SK-N-SH treated with all-trans-retinoic acid at 6 μM for 48 hours (cell line): ENCODE data around the gene PCTP.

ENCODE experiments used
- ATAC-seq: fragments of 200-7000 bp; cut with Tn5 transposase; 3 replicates; pipeline ENCODE4 v1.9.1; 2020; ENCODE audit warnings: mild to moderate bottlenecking, moderate library complexity
- ARNTL ChIP-seq: fragments of 450-650 bp; formaldehyde crosslinking; IDR thresholded peaks from 2 replicates; pipeline ENCODE4 v1.5.0; 2020; ENCODE audit warnings: low read depth, mild to moderate bottlenecking, moderate library complexity, borderline replicate concordance
- BACH2 ChIP-seq: fragments of 250-450 bp; sonication (Bioruptor Pico); IDR thresholded peaks from 2 replicates; pipeline ENCODE4 v1.9.0; 2021; ENCODE audit warnings: mild to moderate bottlenecking, borderline replicate concordance
- CSDC2 ChIP-seq: fragments of 250-450 bp; sonication (Bioruptor Pico); IDR thresholded peaks from 2 replicates; pipeline ENCODE4 v1.5.0; 2020; ENCODE audit warnings: mild to moderate bottlenecking, moderate library complexity
- CSRNP3 ChIP-seq: fragments of 250-450 bp; sonication (Bioruptor Pico); IDR thresholded peaks from 2 replicates; pipeline ENCODE4 v1.5.1; 2021; ENCODE audit warnings: mild to moderate bottlenecking, moderate library complexity
- ESRRG ChIP-seq: fragments of 250-450 bp; sonication (Bioruptor Pico); IDR thresholded peaks from 2 replicates; pipeline ENCODE4 v1.6.1; 2021; ENCODE audit warnings: mild to moderate bottlenecking
- GLIS3 ChIP-seq: fragments of 250-450 bp; sonication (Bioruptor Pico); IDR thresholded peaks from 2 replicates; pipeline ENCODE4 v1.5.0; 2020; ENCODE audit warnings: mild to moderate bottlenecking, moderate library complexity
- OSR1 ChIP-seq: fragments of 250-450 bp; sonication (Bioruptor Pico); IDR thresholded peaks from 2 replicates; pipeline ENCODE4 v1.8.0; 2022; ENCODE audit warnings: moderate library complexity, mild to moderate bottlenecking, inconsistent platforms
- PPARA ChIP-seq: fragments of 250-450 bp; sonication (Bioruptor Pico); IDR thresholded peaks from 2 replicates; pipeline ENCODE4 v1.5.0; 2020; ENCODE audit warnings: mild to moderate bottlenecking, borderline replicate concordance
- RARB ChIP-seq: fragments of 250-450 bp; sonication (Bioruptor Pico); IDR thresholded peaks from 2 replicates; pipeline ENCODE4 v1.8.0; 2021; ENCODE audit warnings: mild to moderate bottlenecking, moderate library complexity
- SNAI2 ChIP-seq: fragments of 250-450 bp; sonication (Bioruptor Pico); IDR thresholded peaks from 2 replicates; pipeline ENCODE4 v1.5.0; 2020; ENCODE audit warnings: mild to moderate bottlenecking, moderate library complexity
- TCF4 ChIP-seq: fragments of 250-450 bp; sonication (Bioruptor Pico); IDR thresholded peaks from 2 replicates; pipeline ENCODE4 v1.8.0; 2021; ENCODE audit warnings: mild to moderate bottlenecking, moderate library complexity, borderline replicate concordance
- TOX ChIP-seq: fragments of 250-450 bp; sonication (Bioruptor Pico); IDR thresholded peaks from 2 replicates; pipeline ENCODE4 v1.8.0; 2021; ENCODE audit warnings: mild to moderate bottlenecking, moderate library complexity, borderline replicate concordance
- TSHZ2 ChIP-seq: fragments of 250-450 bp; sonication (Bioruptor Pico); IDR thresholded peaks from 2 replicates; pipeline ENCODE4 v1.5.0; 2020; ENCODE audit warnings: mild to moderate bottlenecking, moderate library complexity
- ZC3H10 ChIP-seq: fragments of 250-450 bp; sonication (Bioruptor Pico); IDR thresholded peaks from 2 replicates; pipeline ENCODE4 v1.5.1; 2021; ENCODE audit warnings: mild to moderate bottlenecking, moderate library complexity
- ZFP30 ChIP-seq: fragments of 450-650 bp; formaldehyde crosslinking; IDR thresholded peaks from 2 replicates; pipeline ENCODE4 v1.5.0; 2022; ENCODE audit warnings: mild to moderate bottlenecking, moderate library complexity
- ZNF565 ChIP-seq: fragments of 450-650 bp; formaldehyde crosslinking; conservative IDR thresholded peaks from 2 replicates; pipeline ENCODE4 v1.5.0; 2020; ENCODE audit warnings: low read depth, mild to moderate bottlenecking, moderate library complexity
- ZNF70 ChIP-seq: fragments of 450-650 bp; formaldehyde crosslinking; IDR thresholded peaks from 2 replicates; pipeline ENCODE4 v1.5.0; 2020; ENCODE audit warnings: mild to moderate bottlenecking, moderate library complexity
- ZNF8 ChIP-seq: fragments of 450-650 bp; formaldehyde crosslinking; IDR thresholded peaks from 2 replicates; pipeline ENCODE4 v1.5.0; 2020; ENCODE audit warnings: mild to moderate bottlenecking, moderate library complexity
- TF ChIP-seq, protein P1 (sequence below): fragments of 250-450 bp; sonication (Bioruptor Pico); IDR thresholded peaks from 2 replicates; pipeline ENCODE4 v1.8.0; 2021; ENCODE audit warnings: low read depth, mild to moderate bottlenecking, moderate library complexity, borderline replicate concordance
- TF ChIP-seq, protein P2 (sequence below): fragments of 250-450 bp; sonication (Bioruptor Pico); IDR thresholded peaks from 2 replicates; pipeline ENCODE4 v1.5.1; 2020; ENCODE audit warnings: low read depth, mild to moderate bottlenecking, moderate library complexity
- TF ChIP-seq, protein P3 (sequence below): fragments of 250-450 bp; sonication (Bioruptor Pico); IDR thresholded peaks from 2 replicates; pipeline ENCODE4 v1.8.0; 2020; ENCODE audit warnings: mild to moderate bottlenecking, moderate library complexity, borderline replicate concordance

PCTP gene

DNA sequence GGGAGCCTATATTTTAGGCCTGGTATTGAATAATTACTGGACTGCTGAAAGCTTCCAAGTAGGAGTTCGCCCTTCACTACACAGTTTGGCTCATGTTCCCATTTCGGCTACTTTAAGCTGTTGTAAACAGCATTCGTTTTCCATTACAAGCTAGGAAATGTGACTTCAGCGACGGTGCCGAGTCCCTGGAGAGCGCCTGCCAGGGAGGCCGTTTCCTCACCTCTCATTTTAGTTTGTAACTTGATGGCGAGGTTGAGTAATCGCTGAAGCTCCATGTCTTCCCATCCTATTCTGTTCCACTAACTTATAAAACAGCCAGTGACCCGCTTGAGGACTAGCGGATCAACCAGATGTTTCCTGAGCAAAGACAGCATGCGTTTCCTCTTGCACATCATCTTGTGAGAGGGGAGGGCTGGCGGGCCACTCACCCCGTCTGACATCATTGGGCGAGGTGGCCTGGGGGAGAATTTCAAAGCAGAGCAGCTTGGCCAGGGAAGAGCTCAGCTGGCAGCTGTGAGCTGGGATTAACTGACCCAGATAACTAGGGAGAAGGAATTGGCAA lies 32.9 kb downstream of the PCTP start:
- TF ChIP-seq OSR1 (CRISPR knock-in tag): no peak
- no peak for TF ChIP-seq ZNF565 (CRISPR knock-in tag)
- TF ChIP-seq ZNF8: no peak
- TF ChIP-seq, protein P1, sequence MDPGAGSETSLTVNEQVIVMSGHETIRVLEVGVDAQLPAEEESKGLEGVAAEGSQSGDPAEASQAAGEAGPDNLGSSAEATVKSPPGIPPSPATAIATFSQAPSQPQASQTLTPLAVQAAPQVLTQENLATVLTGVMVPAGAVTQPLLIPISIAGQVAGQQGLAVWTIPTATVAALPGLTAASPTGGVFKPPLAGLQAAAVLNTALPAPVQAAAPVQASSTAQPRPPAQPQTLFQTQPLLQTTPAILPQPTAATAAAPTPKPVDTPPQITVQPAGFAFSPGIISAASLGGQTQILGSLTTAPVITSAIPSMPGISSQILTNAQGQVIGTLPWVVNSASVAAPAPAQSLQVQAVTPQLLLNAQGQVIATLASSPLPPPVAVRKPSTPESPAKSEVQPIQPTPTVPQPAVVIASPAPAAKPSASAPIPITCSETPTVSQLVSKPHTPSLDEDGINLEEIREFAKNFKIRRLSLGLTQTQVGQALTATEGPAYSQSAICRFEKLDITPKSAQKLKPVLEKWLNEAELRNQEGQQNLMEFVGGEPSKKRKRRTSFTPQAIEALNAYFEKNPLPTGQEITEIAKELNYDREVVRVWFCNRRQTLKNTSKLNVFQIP (CRISPR knock-in tag): no peak
- no peak for TF ChIP-seq ZFP30 (CRISPR knock-in tag)
- no peak for TF ChIP-seq CSDC2 (CRISPR knock-in tag)
- no peak for TF ChIP-seq CSRNP3
- TF ChIP-seq PPARA (CRISPR knock-in tag): no peak
- TF ChIP-seq RARB (CRISPR knock-in tag): no peak
- TF ChIP-seq GLIS3 (CRISPR knock-in tag): no peak
- no peak for TF ChIP-seq TSHZ2 (CRISPR knock-in tag)
- TF ChIP-seq ZNF70: no peak
- TF ChIP-seq TCF4: no peak
- TF ChIP-seq, protein P2, sequence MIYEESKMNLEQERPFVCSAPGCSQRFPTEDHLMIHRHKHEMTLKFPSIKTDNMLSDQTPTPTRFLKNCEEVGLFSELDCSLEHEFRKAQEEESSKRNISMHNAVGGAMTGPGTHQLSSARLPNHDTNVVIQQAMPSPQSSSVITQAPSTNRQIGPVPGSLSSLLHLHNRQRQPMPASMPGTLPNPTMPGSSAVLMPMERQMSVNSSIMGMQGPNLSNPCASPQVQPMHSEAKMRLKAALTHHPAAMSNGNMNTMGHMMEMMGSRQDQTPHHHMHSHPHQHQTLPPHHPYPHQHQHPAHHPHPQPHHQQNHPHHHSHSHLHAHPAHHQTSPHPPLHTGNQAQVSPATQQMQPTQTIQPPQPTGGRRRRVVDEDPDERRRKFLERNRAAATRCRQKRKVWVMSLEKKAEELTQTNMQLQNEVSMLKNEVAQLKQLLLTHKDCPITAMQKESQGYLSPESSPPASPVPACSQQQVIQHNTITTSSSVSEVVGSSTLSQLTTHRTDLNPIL (CRISPR knock-in tag): no peak
- no peak for TF ChIP-seq ESRRG (CRISPR knock-in tag)
- no peak for TF ChIP-seq TOX (CRISPR knock-in tag)
- TF ChIP-seq, protein P3, sequence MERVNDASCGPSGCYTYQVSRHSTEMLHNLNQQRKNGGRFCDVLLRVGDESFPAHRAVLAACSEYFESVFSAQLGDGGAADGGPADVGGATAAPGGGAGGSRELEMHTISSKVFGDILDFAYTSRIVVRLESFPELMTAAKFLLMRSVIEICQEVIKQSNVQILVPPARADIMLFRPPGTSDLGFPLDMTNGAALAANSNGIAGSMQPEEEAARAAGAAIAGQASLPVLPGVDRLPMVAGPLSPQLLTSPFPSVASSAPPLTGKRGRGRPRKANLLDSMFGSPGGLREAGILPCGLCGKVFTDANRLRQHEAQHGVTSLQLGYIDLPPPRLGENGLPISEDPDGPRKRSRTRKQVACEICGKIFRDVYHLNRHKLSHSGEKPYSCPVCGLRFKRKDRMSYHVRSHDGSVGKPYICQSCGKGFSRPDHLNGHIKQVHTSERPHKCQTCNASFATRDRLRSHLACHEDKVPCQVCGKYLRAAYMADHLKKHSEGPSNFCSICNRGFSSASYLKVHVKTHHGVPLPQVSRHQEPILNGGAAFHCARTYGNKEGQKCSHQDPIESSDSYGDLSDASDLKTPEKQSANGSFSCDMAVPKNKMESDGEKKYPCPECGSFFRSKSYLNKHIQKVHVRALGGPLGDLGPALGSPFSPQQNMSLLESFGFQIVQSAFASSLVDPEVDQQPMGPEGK (CRISPR knock-in tag): no peak
- no peak for TF ChIP-seq ARNTL
- no peak for TF ChIP-seq ZC3H10 (CRISPR knock-in tag)
- TF ChIP-seq SNAI2 (CRISPR knock-in tag): no peak
- TF ChIP-seq, all 23 proteins: peak for 0
- ATAC-seq: no peak

GRCh38 chr17:55784666-55785065 lies 33.8 kb downstream of the PCTP start:
- TF ChIP-seq, protein P2 (CRISPR knock-in tag): no peak
- TF ChIP-seq TSHZ2 (CRISPR knock-in tag) (no peak), ESRRG (CRISPR knock-in tag) (no peak), TOX (CRISPR knock-in tag) (no peak), RARB (CRISPR knock-in tag) (no peak), GLIS3 (CRISPR knock-in tag) (no peak), BACH2 (CRISPR knock-in tag) (no peak)
- TF ChIP-seq, protein P3 (CRISPR knock-in tag): no peak
- no peak for ATAC-seq
